K562 (cell line): ENCODE results near the gene LRRC27. TPM values are rescaled to one million over a fixed set of nuclear protein-coding genes. Genes with fewer than 3 reads are reported as not detected.

Source experiments
- ATAC-seq: fragments of 200-7000 bp; cut with Tn5 transposase; 3 replicates; pipeline ENCODE4 v1.9.1; 2020; ENCODE audit warnings: moderate library complexity
- BruUV-seq: library from RNA; stranded (reverse); fragments of 400-500 nt; replicated peaks from 2 replicates; lab custom pipeline; 2021; lab: Mats Ljungman, UMichigan
- CTCF ChIA-PET: fragments of 300-600 bp; formaldehyde crosslinking; extraction: SDS; loops from one replicate; lab custom pipeline; 2021; ENCODE audit warnings: low intra/inter-chr PET ratio; lab: Yijun Ruan, JAX
- POLR2A ChIA-PET: fragments of 300-600, 350-650 bp; sonication (Branson Sonifier 250); formaldehyde crosslinking; extraction: SDS; loops from one replicate; lab custom pipeline; 2021; ENCODE audit warnings: antibody characterized with exemption, inconsistent platforms; lab: Yijun Ruan, JAX
- DNase-seq, 4 experiments: peaks; one replicate each; pipeline versions ENCODE4 v3.0.0 to v3.0.0-alpha.2; 2011 to 2018; ENCODE audit warnings: low spot score in 3 of 4, mixed read lengths in 3 of 4; ENCODE audit errors: extremely low read depth in 1 of 4
- FAIRE-seq: peaks from 2 replicates; lab custom pipeline; 2011; peaks lifted over from hg19 to GRCh38; lab: Jason Lieb, UNC
- H2AFZ ChIP-seq: 2 replicates; pipeline ENCODE4 v1.6.0; 2011; ENCODE audit warnings: low read depth, low read length, control low read depth, inconsistent platforms
- H3K27ac ChIP-seq: fragments of 200-600 bp; 3 replicates; pipeline ENCODE4 v1.8.0; 2011; ENCODE audit warnings: low read depth, mild to moderate bottlenecking, control low read depth, inconsistent platforms, low read length, moderate library complexity, mixed read lengths; ENCODE audit errors: extremely low read depth
- H3K27me3 ChIP-seq, 2 experiments: fragments of 300-600 bp in 1 of 2; 2 replicates in 1 of 2; 3 replicates in 1 of 2; pipeline versions ENCODE4 v1.6.0 to v1.8.0; 2011; ENCODE audit warnings: inconsistent platforms in 2 of 2, low read length in 2 of 2, mild to moderate bottlenecking in 1 of 2, mixed read lengths in 1 of 2, moderate library complexity in 1 of 2; ENCODE audit not compliant: control insufficient read depth in 2 of 2, insufficient read depth in 2 of 2
- H3K36me3 ChIP-seq: fragments of 300-600 bp; 3 replicates; pipeline ENCODE4 v1.8.0; 2011; ENCODE audit warnings: mild to moderate bottlenecking, low read length, inconsistent platforms; ENCODE audit not compliant: control insufficient read depth, insufficient read depth
- H3K4me1 ChIP-seq, 2 experiments: fragments of 200-600 bp in 1 of 2; replicated peaks in 1 of 2; 2 replicates in 1 of 2; 3 replicates in 1 of 2; pipeline versions ENCODE4 v1.5.1 to v1.8.0; 2011; ENCODE audit warnings: inconsistent platforms in 2 of 2, low read length in 2 of 2, mild to moderate bottlenecking in 1 of 2, mixed read lengths in 1 of 2, moderate library complexity in 1 of 2; ENCODE audit not compliant: control insufficient read depth in 2 of 2, insufficient read depth in 2 of 2
- H3K4me2 ChIP-seq: 2 replicates; pipeline ENCODE4 v1.6.1; 2011; ENCODE audit warnings: low read length, control low read depth, inconsistent platforms, mixed read lengths; ENCODE audit not compliant: insufficient read depth
- H3K4me3 ChIP-seq: fragments of 200-600 bp; sonication (generic), shearing (Covaris generic); 2 replicates; pipeline ENCODE4 v1.5.1; 2016; ENCODE audit warnings: control low read depth, inconsistent platforms
- H3K79me2 ChIP-seq: fragments of 200-600 bp; 3 replicates; pipeline ENCODE4 v1.8.0; 2011; ENCODE audit warnings: low read length, inconsistent platforms; ENCODE audit not compliant: control insufficient read depth, insufficient read depth
- H3K9ac ChIP-seq, 2 experiments: 2 replicates each; pipeline versions ENCODE4 v1.6.0 to v1.6.1; 2011; ENCODE audit warnings: low read depth in 2 of 2, low read length in 2 of 2, control low read depth in 1 of 2, inconsistent platforms in 1 of 2, mild to moderate bottlenecking in 1 of 2, mixed read lengths in 1 of 2; ENCODE audit not compliant: insufficient read depth in 1 of 2
- H3K9me1 ChIP-seq: one replicate; pipeline ENCODE4 v1.6.0; 2011; ENCODE audit warnings: inconsistent platforms, mild to moderate bottlenecking, low read length, moderate library complexity; ENCODE audit not compliant: control insufficient read depth, insufficient read depth
- H3K9me3 ChIP-seq: replicated peaks from 2 replicates; pipeline ENCODE4 v1.5.1; 2011; ENCODE audit warnings: low read depth, low read length, inconsistent platforms; ENCODE audit not compliant: control insufficient read depth, insufficient read depth
- H4K20me1 ChIP-seq: replicated peaks from 2 replicates; pipeline ENCODE4 v1.6.1; 2011; ENCODE audit warnings: low read length, inconsistent platforms, mixed read lengths; ENCODE audit not compliant: control insufficient read depth, insufficient read depth
- CUX1 ChIP-seq: fragments of 200-800 bp; sonication (Bioruptor generic); IDR thresholded peaks from 2 replicates; pipeline ENCODE4 v1.6.1; 2016; ENCODE audit warnings: missing genetic modification characterization, missing compliant biosample characterization
- E2F8 ChIP-seq: fragments of 450-650 bp; IDR thresholded peaks from 2 replicates; pipeline ENCODE4 v1.7.1; 2018; ENCODE audit warnings: mild to moderate bottlenecking, low read depth; ENCODE audit not compliant: partially characterized antibody
- FOXM1 ChIP-seq, 2 experiments: fragments of 450-650 bp in 1 of 2; sonication (generic) in 1 of 2; formaldehyde crosslinking in 1 of 2; IDR thresholded peaks; 2 replicates each; pipeline versions ENCODE4 v1.6.1 to v1.9.0; 2017 to 2022; ENCODE audit warnings: low read depth in 2 of 2, mild to moderate bottlenecking in 2 of 2, missing genetic modification reagents in 1 of 2, moderate library complexity in 1 of 2
- NBN ChIP-seq: fragments of 450-650 bp; IDR thresholded peaks from 2 replicates; pipeline ENCODE4 v1.6.1; 2016; ENCODE audit warnings: low read depth, mild to moderate bottlenecking
- NKRF ChIP-seq: fragments of 450-650 bp; IDR thresholded peaks from 2 replicates; pipeline ENCODE4 v1.6.1; 2016; ENCODE audit warnings: borderline replicate concordance
- PHF20 ChIP-seq: fragments of 450-650 bp; IDR thresholded peaks from 2 replicates; pipeline ENCODE4 v1.6.1; 2018; ENCODE audit not compliant: partially characterized antibody
- PURB ChIP-seq: sonication (generic); formaldehyde crosslinking; IDR thresholded peaks from 2 replicates; pipeline ENCODE4 v1.9.0; 2021; ENCODE audit warnings: low read depth, mild to moderate bottlenecking, missing genetic modification reagents
- TCF7L2 ChIP-seq: fragments of 150-350 bp; IDR thresholded peaks from 2 replicates; pipeline ENCODE4 v1.6.1; 2016; ENCODE audit warnings: low read depth, mild to moderate bottlenecking, low read length, moderate library complexity
- ZBTB2 ChIP-seq: fragments of 450-650 bp; IDR thresholded peaks from 2 replicates; pipeline ENCODE4 v1.6.1; 2016; ENCODE audit warnings: antibody characterized with exemption
- ZNF717 ChIP-seq: fragments of 250-450 bp; sonication (Bioruptor Pico); IDR thresholded peaks from 2 replicates; pipeline ENCODE4 v1.5.0; 2021
- ZNF77 ChIP-seq: fragments of 250-450 bp; sonication (Bioruptor Pico); IDR thresholded peaks from 2 replicates; pipeline ENCODE4 v1.5.0; 2020
- WGBS: fragments of 100-300 bp; shearing (Covaris generic); methylation state at CpG from one replicate; pipeline ENCODE4 v1.1.6; 2016; ENCODE audit warnings: low coverage, mixed read lengths; ENCODE audit not compliant: insufficient coverage; ENCODE audit errors: missing lambda C conversion rate; 5-methylcytosine and 5-hydroxymethylcytosine counted together
- in situ Hi-C: fragments of 300-500 bp; cut with MboI; formaldehyde crosslinking; loops from 4 replicates; pipeline ENCODE4 v1.15.0; 2018; ENCODE audit warnings: inconsistent platforms, mixed read lengths
- intact Hi-C: fragments of 100-400 bp; cut with micrococcal nuclease; formaldehyde crosslinking; loops from 2 replicates; pipeline ENCODE4 v1.14.2; 2022
- polyA plus RNA-seq, 8 experiments: library from polyadenylated mRNA; depleted of rRNA in 4 of 8; stranded (reverse) in 5 of 8; unstranded in 3 of 8; fragments of >200 nt; fragmentation: Nextera tagmentation in 2 of 8; fragmentation: Illumina TruSeq in 1 of 8; extraction: Ambion mirVana in 2 of 8; extraction: Trizol in 1 of 8; gene quantifications; 2 replicates each; pipeline versions ENCODE4 v1.2.1 to v1.2.3, GENCODE V29; 2011 to 2014; ENCODE audit warnings: inconsistent platforms in 1 of 8, missing spikeins in 1 of 8
- total RNA-seq, 7 experiments: library from RNA; depleted of rRNA in 6 of 7; stranded (reverse); fragments of >200 nt in 6 of 7; fragmentation: Illumina TruSeq in 2 of 7; extraction: Trizol in 2 of 7; gene quantifications; 2 replicates each; pipeline versions ENCODE4 v1.2.1 to v1.2.3, GENCODE V29; 2011 to 2021; ENCODE audit warnings: low replicate concordance in 1 of 7

The LRRC27 gene
- total and polyA plus RNA-seq, 9 of the 15 experiments (the other 6 are each of a cell fraction or from before 2014, with no cell fraction given), result 0.10 to 2.7 (median 1.4) TPM

GRCh38 chr10:132402781-132403241, 70.8 kb downstream of the LRRC27 start:
- Histone ChIP-seq H3K27ac (no peak overlapping the region), H3K4me2 (no peak overlapping the region), H2AFZ (no peak overlapping the region), H3K27me3 (no peaks in the 10 kb centered on the region), H3K79me2 (peaks cover 8% of the 10 kb centered on the region; the same call in 2 of the 3 replicates), H3K9ac (no peak overlapping the region), H3K9me1 (no peaks in the 10 kb centered on the region), H3K4me1 (peaks cover 5 to 62% of the 10 kb centered on the region in 2 experiments; a peak in 3 of 5 replicates), H3K4me3 (no peak overlapping the region), H3K9me3 (no peaks in the 10 kb centered on the region), H4K20me1 (no peaks in the 10 kb centered on the region), H3K36me3 (peaks cover 12% of the 10 kb centered on the region; the same call in 1 of the 3 replicates)
- ChIA-PET CTCF (no interaction called here), POLR2A (no interaction called here)
- in situ Hi-C loops (no loop called here), intact Hi-C loops (no loop called here)
- 77% methylated on average over 6 of the region's 24 CpGs for WGBS
- no peak for DNase-seq
- BruUV-seq, result no TSS peak
- no peak for FAIRE-seq
- no peak for ATAC-seq
- TF ChIP-seq NBN (no peak), TCF7L2 (no peak), ZNF77 (CRISPR knock-in tag) (no peak), ZNF717 (CRISPR knock-in tag) (no peak), E2F8 (no peak), FOXM1 (IDR thresholded peaks at IDR 0.05; ENCODE audit: low read depth) (no peak), FOXM1 (CRISPR knock-in tag; IDR thresholded peaks at IDR 0.05; ENCODE audit: low read depth) (no peak), PHF20 (no peak), CUX1 (CRISPR knock-in tag) (no peak), ZBTB2 (no peak), NKRF (no peak), PURB (CRISPR knock-in tag) (no peak)
